ENCODE measurements around the gene PIM2. TPM values are rescaled to one million over a fixed set of nuclear protein-coding genes. Genes with fewer than 3 reads are reported as not detected.

Gene PIM2
- polyA plus RNA-seq, 1 experiment, result 8.0 TPM

- Histone ChIP-seq H3K27me3 (ENCODE audit: control insufficient read depth, insufficient read depth, low read length) (no peaks in the 10 kb centered on the region), H3K36me3 (ENCODE audit: control insufficient read depth, insufficient read depth, low read length) (peaks cover 13% of the 10 kb centered on the region), H3K4me3 (ENCODE audit: low read depth, low read length) (no peak overlapping the region)
- ChIA-PET CTCF (interaction anchor here (0.6 to 1.0 kb wide), 2 partner anchors 9 to 10 kb away, joined by 3 to 4 read pairs; no protein-coding TSS in a partner anchor), POLR2A (no interaction called here)
- DNase-seq (ENCODE audit: low read depth), result no peak
- TF ChIP-seq CTCF (IDR thresholded peaks at IDR 0.05; ENCODE audit: insufficient read depth, low read depth, low read length), result no peak
Measured at GRCh38 chrX:48936429-48937053, 17.7 kb upstream of the PIM2 start.

DNA sequence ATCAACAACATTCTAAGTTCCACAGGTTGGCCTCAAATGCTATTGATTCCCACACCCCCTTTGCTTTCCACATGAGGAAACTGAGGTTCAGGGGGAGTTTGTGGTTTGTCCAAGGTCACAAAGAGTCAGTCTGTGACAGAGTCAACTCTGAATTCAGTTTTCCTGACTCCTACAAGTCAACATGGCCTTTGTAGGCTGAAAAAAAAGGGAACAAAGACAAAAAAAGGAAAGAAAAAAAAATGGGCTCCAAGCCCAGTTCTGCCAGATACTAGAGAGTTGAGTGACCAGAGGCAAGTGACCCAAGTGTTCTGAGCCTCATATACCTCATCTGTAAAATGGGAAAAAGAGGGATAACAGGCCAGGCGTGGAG is 16.5 kb upstream of the PIM2 start:
- Histone ChIP-seq H3K4me3 (ENCODE audit: low read depth, low read length) (no peak overlapping the region), H3K36me3 (ENCODE audit: control insufficient read depth, insufficient read depth, low read length) (peaks cover 11% of the 10 kb centered on the region), H3K27me3 (ENCODE audit: control insufficient read depth, insufficient read depth, low read length) (no peaks in the 10 kb centered on the region)
- ChIA-PET POLR2A (no interaction called here), CTCF (no interaction called here)
- no peak for TF ChIP-seq CTCF (IDR thresholded peaks at IDR 0.05; ENCODE audit: insufficient read depth, low read depth, low read length)
- no peak for DNase-seq (ENCODE audit: low read depth)

DNA sequence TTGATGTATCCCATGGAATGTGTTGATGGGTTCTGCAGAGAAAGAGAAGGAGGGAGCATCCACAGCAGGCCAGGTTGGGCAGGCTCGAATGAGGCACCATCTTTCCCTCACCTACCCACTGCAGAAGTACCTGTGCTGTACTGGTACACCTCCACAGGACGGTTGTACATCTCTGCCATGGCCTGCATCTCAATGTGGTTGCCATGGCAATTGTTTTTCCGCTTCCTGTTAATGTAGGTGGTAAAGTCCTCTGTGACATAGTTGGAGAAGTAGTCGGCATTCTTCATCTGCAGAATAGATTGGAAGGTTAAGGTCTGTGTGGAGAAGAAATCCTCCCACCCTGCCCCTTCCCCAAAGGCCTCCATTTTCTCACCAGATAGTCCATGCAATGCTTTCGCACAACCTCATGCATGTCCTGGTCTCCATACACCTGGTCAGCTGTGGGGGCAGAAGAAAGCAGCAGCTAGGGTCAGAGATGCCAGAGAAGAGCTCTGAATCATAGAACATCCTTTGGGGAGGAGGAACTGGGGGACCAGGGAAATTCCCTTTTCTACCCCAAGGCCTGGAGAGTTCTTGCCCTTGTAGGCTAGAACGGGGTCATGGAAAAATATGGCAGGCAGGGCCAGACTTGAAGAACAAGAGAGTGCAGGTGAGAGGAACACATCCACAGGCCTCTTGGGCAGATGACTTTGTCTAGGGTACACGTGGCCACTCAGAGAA is 15.9 kb upstream of the PIM2 start:
- CTCF ChIA-PET, result no interaction called here
- no peak overlapping the region for H3K4me3 ChIP-seq (ENCODE audit: low read depth, low read length)
- H3K36me3 ChIP-seq (ENCODE audit: control insufficient read depth, insufficient read depth, low read length), result peaks cover 9% of the 10 kb centered on the region
- no peak for TF ChIP-seq CTCF (IDR thresholded peaks at IDR 0.05; ENCODE audit: insufficient read depth, low read depth, low read length)
- no peaks in the 10 kb centered on the region for H3K27me3 ChIP-seq (ENCODE audit: control insufficient read depth, insufficient read depth, low read length)
- no peak for DNase-seq (ENCODE audit: low read depth)
- POLR2A ChIA-PET, result no interaction called here

DNA sequence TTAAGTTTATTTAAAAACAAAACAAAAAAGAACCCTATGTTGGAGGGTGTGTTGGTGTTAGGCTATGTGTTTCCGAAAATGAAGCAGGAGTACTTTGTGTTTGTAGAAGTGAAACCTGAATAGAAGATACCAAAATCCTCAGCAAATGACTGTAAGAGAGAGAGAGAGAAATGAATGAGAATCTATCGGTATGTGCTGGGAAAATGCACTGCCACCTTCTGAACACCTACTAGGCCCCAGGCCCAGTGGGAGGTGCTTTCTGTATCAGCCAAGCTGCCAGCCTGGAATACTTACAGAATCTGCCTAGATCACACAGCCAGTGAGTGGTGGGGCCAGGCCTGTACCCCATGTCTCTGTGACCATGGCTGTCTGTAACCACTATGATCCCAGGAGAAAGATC is 14.9 kb upstream of the PIM2 start:
- ChIA-PET POLR2A (no interaction called here), CTCF (no interaction called here)
- no peaks in the 10 kb centered on the region for H3K27me3 ChIP-seq (ENCODE audit: control insufficient read depth, insufficient read depth, low read length)
- peaks cover 9% of the 10 kb centered on the region for H3K36me3 ChIP-seq (ENCODE audit: control insufficient read depth, insufficient read depth, low read length)
- H3K4me3 ChIP-seq (ENCODE audit: low read depth, low read length), result no peak overlapping the region
- no peak for DNase-seq (ENCODE audit: low read depth)
- TF ChIP-seq CTCF (IDR thresholded peaks at IDR 0.05; ENCODE audit: insufficient read depth, low read depth, low read length), result no peak

GRCh38 chrX:48927736-48928382 is 9.0 kb upstream of the PIM2 start:
- Histone ChIP-seq H3K27me3 (ENCODE audit: control insufficient read depth, insufficient read depth, low read length) (no peaks in the 10 kb centered on the region), H3K36me3 (ENCODE audit: control insufficient read depth, insufficient read depth, low read length) (peaks cover 5% of the 10 kb centered on the region), H3K4me3 (ENCODE audit: low read depth, low read length) (no peak overlapping the region)
- no peak for DNase-seq (ENCODE audit: low read depth)
- no peak for TF ChIP-seq CTCF (IDR thresholded peaks at IDR 0.05; ENCODE audit: insufficient read depth, low read depth, low read length)
- CTCF ChIA-PET, result interaction anchor here (0.7 kb wide), 1 partner anchor 8 kb away, joined by 4 read pairs; no protein-coding TSS in a partner anchor
- POLR2A ChIA-PET, result no interaction called here
